ENCODE measurements around the gene ABCC2. TPM values are rescaled to one million over a fixed set of nuclear protein-coding genes. Genes with fewer than 3 reads are reported as not detected.
"Not testable (repeated sequence)": the region's sequence is repeated elsewhere in the genome, so short reads cannot be mapped to it uniquely, and the experiment has no call there.

Gene ABCC2
- total and polyA plus RNA-seq, 12 donors, result 0.05 to 1.0 (median 0.30) TPM

- Histone ChIP-seq H3K4me1 (peaks cover 0 to 12% (median 0%) of the 10 kb centered on the region in 9 donors), H3K27me3 (no peaks in the 10 kb centered on the region), H3K36me3 (peaks cover 0 to 100% (median 67%) of the 10 kb centered on the region in 9 donors), H3K9me3 (no peaks in the 10 kb centered on the region), H3K4me3 (no peak overlapping the region), H3K27ac (no peak overlapping the region)
- 21 to 24% methylated on average over 2 of the region's 2 CpGs for WGBS, 2 donors
- ATAC-seq (no peak), DNase-seq (no peak)
- TF ChIP-seq CTCF (IDR thresholded peaks at IDR 0.05), result no peak
- intact Hi-C loops (cut with DNase I), result no loop called here
Observed at GRCh38 chr10:99883523-99883922, 101.1 kb downstream of the ABCC2 start.

- intact Hi-C loops (cut with DNase I), result no loop called here
- Histone ChIP-seq H3K4me3 (no peak overlapping the region), H3K4me1 (no peaks in the 10 kb centered on the region), H3K36me3 (peaks cover 0 to 84% (median 38%) of the 10 kb centered on the region in 9 donors), H3K9me3 (no peaks in the 10 kb centered on the region), H3K27ac (no peak overlapping the region), H3K27me3 (no peaks in the 10 kb centered on the region)
- WGBS, 2 donors, result 79 to 83% methylated on average over 4 of the region's 4 CpGs
- TF ChIP-seq CTCF (IDR thresholded peaks at IDR 0.05), result no peak
- ATAC-seq, result no peak
- no peak for DNase-seq
Observed at GRCh38 chr10:99888622-99889021, 106.2 kb downstream of the ABCC2 start.

GRCh38 chr10:99894613-99895012 is 112.2 kb downstream of the ABCC2 start:
- H3K36me3 ChIP-seq, result peaks cover 0 to 84% (median 52%) of the 10 kb centered on the region in 9 donors
- no peak overlapping the region for H3K27ac ChIP-seq
- H3K4me1 ChIP-seq, result no peaks in the 10 kb centered on the region
- TF ChIP-seq CTCF (IDR thresholded peaks at IDR 0.05), result no peak
- no peaks in the 10 kb centered on the region for H3K27me3 ChIP-seq
- H3K9me3 ChIP-seq, result no peaks in the 10 kb centered on the region
- DNase-seq (no peak), ATAC-seq (no peak)
- 95 to 97% methylated on average over 4 of the region's 4 CpGs for WGBS, 2 donors
- intact Hi-C loops (cut with DNase I), result no loop called here
- H3K4me3 ChIP-seq, result no peak overlapping the region

- 93 to 96% methylated on average over 9 of the region's 9 CpGs for WGBS, 2 donors
- H3K27ac ChIP-seq; ATAC-seq; H3K4me1 ChIP-seq; DNase-seq; H3K9me3 ChIP-seq; H3K4me3 ChIP-seq; H3K27me3 ChIP-seq; intact Hi-C loops (cut with DNase I): not testable (repeated sequence)
- peaks cover 0 to 84% (median 52%) of the 10 kb centered on the region in 9 donors for H3K36me3 ChIP-seq
Observed at GRCh38 chr10:99895066-99895465, 112.6 kb downstream of the ABCC2 start.

- ATAC-seq, result no peak
- intact Hi-C loops (cut with DNase I), result no loop called here
- 92% methylated on average over 9 of the region's 9 CpGs for WGBS, 2 donors
Observed at GRCh38 chr10:99895867-99896266, 113.4 kb downstream of the ABCC2 start.

More at GRCh38 chr10:99895867-99896266, 113.4 kb downstream of the ABCC2 start:
- Histone ChIP-seq H3K36me3 (peaks cover 0 to 84% (median 52%) of the 10 kb centered on the region in 9 donors), H3K4me1 (no peaks in the 10 kb centered on the region), H3K27me3 (no peaks in the 10 kb centered on the region), H3K4me3 (no peak overlapping the region), H3K9me3 (no peaks in the 10 kb centered on the region), H3K27ac (no peak overlapping the region)
- no peak for TF ChIP-seq CTCF (IDR thresholded peaks at IDR 0.05)
- no peak for DNase-seq

Other genes with a start within 250 kb of the ABCC2 start
- not detected for gene NKX2-3, start 249.7 kb upstream of the ABCC2 start, total RNA-seq
- not detected for gene NKX2-3, start 249.7 kb upstream of the ABCC2 start, polyA plus RNA-seq
- 10 to 100 TPM; 21.2 to 55.9 (median 29.8) TPM for gene SLC25A28, start 162.2 kb upstream of the ABCC2 start, total RNA-seq
- 100 to 1,000 TPM in 1 of 2 donors, 10 to 100 TPM in 1; 37.1 to 116 TPM for gene SLC25A28, start 162.2 kb upstream of the ABCC2 start, polyA plus RNA-seq
- gene ENTPD7, start 123.1 kb upstream of the ABCC2 start, total RNA-seq, result 1 to 10 TPM; 1.7 to 3.8 (median 2.5) TPM
- 1 to 10 TPM in 1 of 2 donors, under 1 TPM in 1; 0.22 to 1.2 TPM for gene ENTPD7, start 123.1 kb upstream of the ABCC2 start, polyA plus RNA-seq
- gene COX15, start 50.5 kb upstream of the ABCC2 start, total RNA-seq, result 10 to 100 TPM; 29.6 to 47.2 (median 38.7) TPM
- 10 to 100 TPM; 12.5 to 12.6 TPM for gene COX15, start 50.5 kb upstream of the ABCC2 start, polyA plus RNA-seq
- gene CUTC, start 50.4 kb upstream of the ABCC2 start, total RNA-seq, result 10 to 100 TPM; 29.7 to 43.7 (median 35.1) TPM
- 10 to 100 TPM; 36.3 to 40.5 TPM for gene CUTC, start 50.4 kb upstream of the ABCC2 start, polyA plus RNA-seq
- gene DNMBP, start 227.3 kb downstream of the ABCC2 start, total RNA-seq, result 1 to 10 TPM; 5.4 to 8.1 (median 7.1) TPM
- 1 to 10 TPM; 5.1 to 8.0 TPM for gene DNMBP, start 227.3 kb downstream of the ABCC2 start, polyA plus RNA-seq